ENCODE results near the gene HOXA9. TPM values are rescaled to one million over a fixed set of nuclear protein-coding genes. Genes with fewer than 3 reads are reported as not detected.

The HOXA9 gene
- total RNA-seq, 1 experiment from 2014 or later: 6.9 TPM

DNA sequence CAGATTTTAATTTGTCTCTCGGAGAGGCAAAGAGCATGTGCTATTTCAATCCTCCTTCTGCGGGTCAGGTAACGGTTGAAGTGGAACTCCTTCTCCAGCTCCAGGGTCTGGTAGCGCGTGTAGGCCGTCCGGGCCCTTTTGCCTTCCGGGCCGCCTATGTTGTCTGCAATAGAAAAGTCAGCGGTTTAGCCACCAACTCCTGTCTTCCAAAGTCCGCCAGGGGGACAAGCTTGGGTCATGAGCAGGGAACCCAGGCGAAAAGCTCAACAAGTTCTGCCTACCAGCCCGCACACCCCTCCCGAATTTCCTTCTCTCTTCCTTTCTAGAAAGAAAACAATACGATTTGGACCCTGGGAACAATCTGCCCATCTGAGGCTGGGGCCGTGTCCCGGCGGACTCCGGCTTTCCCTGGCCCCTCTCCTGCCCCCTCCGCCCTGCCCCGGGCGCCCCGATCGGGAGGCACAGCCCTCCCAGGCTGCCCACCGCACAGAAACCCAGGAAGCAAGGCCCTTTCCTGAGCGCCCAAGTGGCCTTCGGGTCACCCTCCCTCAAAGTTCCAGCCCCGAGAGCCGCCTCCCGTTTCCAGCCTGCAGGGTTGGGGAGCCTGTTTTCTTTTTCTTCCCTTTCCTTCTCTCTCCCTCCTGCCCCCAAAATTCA, 23.3 kb downstream of the HOXA9 start:
- no peaks in the 10 kb centered on the region for H3K9me3 Mint-ChIP-seq (ENCODE audit: unreplicated experiment)
- ChIA-PET CTCF (interaction anchor here (0.7 to 6.7 kb wide), 15 partner anchors 20 to 773 kb away, joined by 3 to 190 read pairs (median 6); no protein-coding TSS in a partner anchor), POLR2A (interaction anchor here (0.6 to 7.2 kb wide), 25 partner anchors 8 to 1216 kb away, joined by 3 to 459 read pairs (median 13); partner anchors contain the start of genes HNRNPA2B1, HOXA1, HOXA4 and HOXA9)
- peak; percentile 79 for DNase-seq (ENCODE audit: unreplicated experiment)
- TF ChIP-seq, protein P1, sequence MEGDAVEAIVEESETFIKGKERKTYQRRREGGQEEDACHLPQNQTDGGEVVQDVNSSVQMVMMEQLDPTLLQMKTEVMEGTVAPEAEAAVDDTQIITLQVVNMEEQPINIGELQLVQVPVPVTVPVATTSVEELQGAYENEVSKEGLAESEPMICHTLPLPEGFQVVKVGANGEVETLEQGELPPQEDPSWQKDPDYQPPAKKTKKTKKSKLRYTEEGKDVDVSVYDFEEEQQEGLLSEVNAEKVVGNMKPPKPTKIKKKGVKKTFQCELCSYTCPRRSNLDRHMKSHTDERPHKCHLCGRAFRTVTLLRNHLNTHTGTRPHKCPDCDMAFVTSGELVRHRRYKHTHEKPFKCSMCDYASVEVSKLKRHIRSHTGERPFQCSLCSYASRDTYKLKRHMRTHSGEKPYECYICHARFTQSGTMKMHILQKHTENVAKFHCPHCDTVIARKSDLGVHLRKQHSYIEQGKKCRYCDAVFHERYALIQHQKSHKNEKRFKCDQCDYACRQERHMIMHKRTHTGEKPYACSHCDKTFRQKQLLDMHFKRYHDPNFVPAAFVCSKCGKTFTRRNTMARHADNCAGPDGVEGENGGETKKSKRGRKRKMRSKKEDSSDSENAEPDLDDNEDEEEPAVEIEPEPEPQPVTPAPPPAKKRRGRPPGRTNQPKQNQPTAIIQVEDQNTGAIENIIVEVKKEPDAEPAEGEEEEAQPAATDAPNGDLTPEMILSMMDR (IDR thresholded peaks at IDR 0.05; ENCODE audit: unreplicated experiment): peak; percentile 23
- peaks cover 29% of the 10 kb centered on the region for H3K36me3 Mint-ChIP-seq (ENCODE audit: insufficient read depth, unreplicated experiment)
- no TSS peak for BruUV-seq (replicated peaks)
- peak overlapping the region; percentile 100 for H3K4me3 Mint-ChIP-seq (ENCODE audit: unreplicated experiment)
- peak overlapping the region; percentile 99 for H3K27ac Mint-ChIP-seq (ENCODE audit: low read depth, unreplicated experiment)
- H3K27me3 Mint-ChIP-seq (ENCODE audit: insufficient read depth, unreplicated experiment): no peaks in the 10 kb centered on the region
- intact Hi-C loops (cut with micrococcal nuclease): loop anchor here (5.0 kb wide), 3 partner anchors 475 to 940 kb away; partner anchors contain the start of genes CBX3 and HNRNPA2B1
- H3K4me1 Mint-ChIP-seq (ENCODE audit: insufficient read depth, unreplicated experiment): peaks cover 36% of the 10 kb centered on the region

DNA sequence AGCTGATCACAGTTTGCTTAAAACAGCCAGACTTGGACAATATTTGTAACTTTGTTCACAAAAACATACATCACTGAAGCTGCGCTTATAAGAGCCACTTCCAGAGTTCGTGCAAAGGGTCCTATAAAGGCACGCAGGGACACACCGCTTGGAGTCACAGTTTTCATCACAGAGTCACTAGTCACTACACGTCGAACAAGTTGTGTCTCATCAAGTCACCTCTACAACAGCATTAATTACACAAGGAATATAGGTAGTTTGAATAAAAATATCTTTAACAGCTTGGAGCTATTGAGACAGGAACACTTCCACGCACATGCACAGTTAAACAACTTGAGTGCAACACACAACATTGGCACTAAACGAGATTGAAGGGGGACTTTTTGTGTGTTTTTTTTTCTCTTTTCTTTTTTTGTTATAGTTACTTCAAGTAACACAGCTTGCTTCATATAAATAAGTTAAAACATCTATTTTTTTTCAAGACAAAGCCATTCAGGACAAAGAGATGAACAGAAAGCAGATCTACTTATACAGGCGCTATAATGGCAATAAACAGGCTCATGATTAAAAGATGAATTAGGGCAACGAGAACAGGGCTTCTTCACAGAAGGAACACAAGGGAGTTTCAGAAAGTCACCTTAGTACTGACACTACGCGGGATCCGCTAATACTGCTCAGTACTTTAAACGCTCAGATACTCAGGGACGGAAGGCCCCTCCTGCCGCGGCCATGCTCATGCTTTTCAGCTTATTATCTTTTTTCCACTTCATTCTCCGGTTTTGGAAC, 24.0 kb downstream of the HOXA9 start:
- intact Hi-C loops (cut with micrococcal nuclease): loop anchor here (5.0 kb wide), 3 partner anchors 474 to 939 kb away; partner anchors contain the start of genes CBX3 and HNRNPA2B1
- Mint-ChIP-seq H3K36me3 (ENCODE audit: insufficient read depth, unreplicated experiment) (peaks cover 29% of the 10 kb centered on the region), H3K27me3 (ENCODE audit: insufficient read depth, unreplicated experiment) (no peaks in the 10 kb centered on the region), H3K27ac (ENCODE audit: low read depth, unreplicated experiment) (peak overlapping the region; percentile 99), H3K4me3 (ENCODE audit: unreplicated experiment) (peak overlapping the region; percentile 100), H3K9me3 (ENCODE audit: unreplicated experiment) (no peaks in the 10 kb centered on the region), H3K4me1 (ENCODE audit: insufficient read depth, unreplicated experiment) (peaks cover 37% of the 10 kb centered on the region)
- TSS peak; percentile 22 for BruUV-seq (replicated peaks)
- DNase-seq (ENCODE audit: unreplicated experiment): peak; percentile 55
- ChIA-PET POLR2A (interaction anchor here (0.6 to 7.2 kb wide), 26 partner anchors 8 to 1216 kb away, joined by 3 to 459 read pairs (median 10); partner anchors contain the start of genes HNRNPA2B1, HOXA1, HOXA4 and HOXA9), CTCF (interaction anchor here (0.6 to 6.7 kb wide), 20 partner anchors 9 to 470 kb away, joined by 3 to 190 read pairs (median 5); no protein-coding TSS in a partner anchor)
- TF ChIP-seq, protein P1 (IDR thresholded peaks at IDR 0.05; ENCODE audit: unreplicated experiment): no peak

DNA sequence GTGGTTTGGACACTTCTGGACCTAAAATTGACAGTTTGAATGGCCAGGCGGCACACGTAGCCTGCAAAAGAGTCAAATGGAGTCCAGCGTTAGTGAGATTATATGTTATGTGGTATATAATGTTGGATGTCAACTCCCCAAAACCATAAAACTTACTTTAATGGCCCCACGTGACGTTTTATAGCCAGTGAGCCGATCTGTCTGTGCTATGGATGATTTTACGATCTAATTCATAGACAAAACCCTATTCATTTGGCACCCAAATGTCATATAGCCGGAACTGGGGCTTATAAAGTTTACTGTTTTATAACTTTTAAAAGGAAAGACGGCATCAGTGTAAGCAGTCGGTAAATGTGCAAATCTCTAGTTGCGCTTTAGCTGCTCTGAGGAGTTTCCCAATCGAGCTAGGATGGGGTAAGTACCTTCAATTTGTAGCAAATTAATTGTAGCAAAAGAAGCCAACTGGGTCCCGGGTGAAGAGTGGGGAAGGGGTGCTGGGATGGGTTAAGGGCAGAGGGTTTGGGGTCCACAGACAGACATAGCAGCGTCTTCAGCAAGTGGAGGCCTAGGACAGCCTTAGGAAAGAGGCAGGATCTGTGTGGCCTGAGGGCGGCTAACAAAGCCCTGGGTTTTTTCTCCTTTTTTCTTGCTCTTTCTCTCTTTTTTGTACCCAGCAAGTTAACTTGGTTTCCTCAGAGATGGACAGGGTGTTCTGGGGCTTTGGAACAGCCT, 25.0 kb downstream of the HOXA9 start:
- peaks cover 29% of the 10 kb centered on the region for H3K36me3 Mint-ChIP-seq (ENCODE audit: insufficient read depth, unreplicated experiment)
- BruUV-seq (replicated peaks): TSS peak; percentile 63
- intact Hi-C loops (cut with micrococcal nuclease): loop anchor here (5.0 kb wide), 3 partner anchors 473 to 938 kb away; partner anchors contain the start of genes CBX3 and HNRNPA2B1
- DNase-seq (ENCODE audit: unreplicated experiment): peak; percentile 56
- no peaks in the 10 kb centered on the region for H3K27me3 Mint-ChIP-seq (ENCODE audit: insufficient read depth, unreplicated experiment)
- H3K27ac Mint-ChIP-seq (ENCODE audit: low read depth, unreplicated experiment): peak overlapping the region; percentile 99
- no peaks in the 10 kb centered on the region for H3K9me3 Mint-ChIP-seq (ENCODE audit: unreplicated experiment)
- peak overlapping the region; percentile 100 for H3K4me3 Mint-ChIP-seq (ENCODE audit: unreplicated experiment)
- H3K4me1 Mint-ChIP-seq (ENCODE audit: insufficient read depth, unreplicated experiment): peaks cover 45% of the 10 kb centered on the region
- TF ChIP-seq, protein P1 (IDR thresholded peaks at IDR 0.05; ENCODE audit: unreplicated experiment): no peak
- CTCF ChIA-PET: interaction anchor here (0.6 to 6.7 kb wide), 15 partner anchors 9 to 477 kb away, joined by 3 to 190 read pairs (median 4); no protein-coding TSS in a partner anchor
- POLR2A ChIA-PET: interaction anchor here (0.6 to 7.2 kb wide), 26 partner anchors 9 to 942 kb away, joined by 3 to 459 read pairs (median 10); partner anchors contain the start of genes HNRNPA2B1, HOXA1, HOXA4 and HOXA9
